K562 (cell line): Measurements from ENCODE around the gene EDN2. TPM values are rescaled to one million over a fixed set of nuclear protein-coding genes. Genes with fewer than 3 reads are reported as not detected.
A peak's percentile ranks its signal among the peaks of the same experiment; 100 is the strongest.

Experiments
- ATAC-seq: fragments of 200-7000 bp; cut with Tn5 transposase; 3 replicates; pipeline ENCODE4 v1.9.1; 2020; ENCODE audit warnings: moderate library complexity
- BruUV-seq: library from RNA; stranded (reverse); fragments of 400-500 nt; replicated peaks from 2 replicates; lab custom pipeline; 2021; lab: Mats Ljungman, UMichigan
- CTCF ChIA-PET: fragments of 300-600 bp; formaldehyde crosslinking; extraction: SDS; loops from one replicate; lab custom pipeline; 2021; ENCODE audit warnings: low intra/inter-chr PET ratio; lab: Yijun Ruan, JAX
- POLR2A ChIA-PET: fragments of 300-600, 350-650 bp; sonication (Branson Sonifier 250); formaldehyde crosslinking; extraction: SDS; loops from one replicate; lab custom pipeline; 2021; ENCODE audit warnings: antibody characterized with exemption, inconsistent platforms; lab: Yijun Ruan, JAX
- DNase-seq, 4 experiments: peaks; one replicate each; pipeline versions ENCODE4 v3.0.0 to v3.0.0-alpha.2; 2011 to 2018; ENCODE audit warnings: low spot score in 3 of 4, mixed read lengths in 3 of 4; ENCODE audit errors: extremely low read depth in 1 of 4
- FAIRE-seq: peaks from 2 replicates; lab custom pipeline; 2011; peaks lifted over from hg19 to GRCh38; lab: Jason Lieb, UNC
- H2AFZ ChIP-seq: 2 replicates; pipeline ENCODE4 v1.6.0; 2011; ENCODE audit warnings: low read depth, low read length, control low read depth, inconsistent platforms
- H3K27ac ChIP-seq: fragments of 200-600 bp; 3 replicates; pipeline ENCODE4 v1.8.0; 2011; ENCODE audit warnings: low read depth, mild to moderate bottlenecking, control low read depth, inconsistent platforms, low read length, moderate library complexity, mixed read lengths; ENCODE audit errors: extremely low read depth
- H3K27me3 ChIP-seq, 2 experiments: fragments of 300-600 bp in 1 of 2; 2 replicates in 1 of 2; 3 replicates in 1 of 2; pipeline versions ENCODE4 v1.6.0 to v1.8.0; 2011; ENCODE audit warnings: inconsistent platforms in 2 of 2, low read length in 2 of 2, mild to moderate bottlenecking in 1 of 2, mixed read lengths in 1 of 2, moderate library complexity in 1 of 2; ENCODE audit not compliant: control insufficient read depth in 2 of 2, insufficient read depth in 2 of 2
- H3K36me3 ChIP-seq: fragments of 300-600 bp; 3 replicates; pipeline ENCODE4 v1.8.0; 2011; ENCODE audit warnings: mild to moderate bottlenecking, low read length, inconsistent platforms; ENCODE audit not compliant: control insufficient read depth, insufficient read depth
- H3K4me1 ChIP-seq, 2 experiments: fragments of 200-600 bp in 1 of 2; replicated peaks in 1 of 2; 2 replicates in 1 of 2; 3 replicates in 1 of 2; pipeline versions ENCODE4 v1.5.1 to v1.8.0; 2011; ENCODE audit warnings: inconsistent platforms in 2 of 2, low read length in 2 of 2, mild to moderate bottlenecking in 1 of 2, mixed read lengths in 1 of 2, moderate library complexity in 1 of 2; ENCODE audit not compliant: control insufficient read depth in 2 of 2, insufficient read depth in 2 of 2
- H3K4me2 ChIP-seq: 2 replicates; pipeline ENCODE4 v1.6.1; 2011; ENCODE audit warnings: low read length, control low read depth, inconsistent platforms, mixed read lengths; ENCODE audit not compliant: insufficient read depth
- H3K4me3 ChIP-seq: fragments of 200-600 bp; sonication (generic), shearing (Covaris generic); 2 replicates; pipeline ENCODE4 v1.5.1; 2016; ENCODE audit warnings: control low read depth, inconsistent platforms
- H3K79me2 ChIP-seq: fragments of 200-600 bp; 3 replicates; pipeline ENCODE4 v1.8.0; 2011; ENCODE audit warnings: low read length, inconsistent platforms; ENCODE audit not compliant: control insufficient read depth, insufficient read depth
- H3K9ac ChIP-seq, 2 experiments: 2 replicates each; pipeline versions ENCODE4 v1.6.0 to v1.6.1; 2011; ENCODE audit warnings: low read depth in 2 of 2, low read length in 2 of 2, control low read depth in 1 of 2, inconsistent platforms in 1 of 2, mild to moderate bottlenecking in 1 of 2, mixed read lengths in 1 of 2; ENCODE audit not compliant: insufficient read depth in 1 of 2
- H3K9me1 ChIP-seq: one replicate; pipeline ENCODE4 v1.6.0; 2011; ENCODE audit warnings: inconsistent platforms, mild to moderate bottlenecking, low read length, moderate library complexity; ENCODE audit not compliant: control insufficient read depth, insufficient read depth
- H3K9me3 ChIP-seq: replicated peaks from 2 replicates; pipeline ENCODE4 v1.5.1; 2011; ENCODE audit warnings: low read depth, low read length, inconsistent platforms; ENCODE audit not compliant: control insufficient read depth, insufficient read depth
- H4K20me1 ChIP-seq: replicated peaks from 2 replicates; pipeline ENCODE4 v1.6.1; 2011; ENCODE audit warnings: low read length, inconsistent platforms, mixed read lengths; ENCODE audit not compliant: control insufficient read depth, insufficient read depth
- ARID3A ChIP-seq: IDR thresholded peaks from 2 replicates; pipeline ENCODE4 v1.6.1; 2012; ENCODE audit warnings: low read depth, low read length, improper control_type of control experiment, borderline replicate concordance
- CCNT2 ChIP-seq: IDR thresholded peaks from 2 replicates; pipeline ENCODE4 v1.6.1; 2011; ENCODE audit warnings: borderline replicate concordance, low read depth, mild to moderate bottlenecking, moderate library complexity, mixed read lengths, low read length; ENCODE audit not compliant: insufficient read length; ENCODE audit errors: extremely low read depth
- JUNB ChIP-seq: fragments of 450-650 bp; formaldehyde crosslinking; conservative IDR thresholded peaks from 2 replicates; pipeline ENCODE4 v1.4.0; 2020; ENCODE audit warnings: mild to moderate bottlenecking
- OTX1 ChIP-seq: fragments of 450-650 bp; formaldehyde crosslinking; IDR thresholded peaks from 2 replicates; pipeline ENCODE4 v1.4.0; 2022; ENCODE audit warnings: mild to moderate bottlenecking
- POLR2AphosphoS2 ChIP-seq: IDR thresholded peaks from 2 replicates; pipeline ENCODE4 v1.6.1; 2012; ENCODE audit warnings: low read length, improper control_type of control experiment
- POLR2G ChIP-seq: fragments of 200-400 bp; formaldehyde crosslinking; IDR thresholded peaks from 2 replicates; pipeline ENCODE4 v1.6.1; 2017; ENCODE audit warnings: low read depth, mild to moderate bottlenecking, antibody characterized with exemption, low read length, moderate library complexity
- SMARCE1 ChIP-seq: fragments of 450-650 bp; IDR thresholded peaks from 2 replicates; pipeline ENCODE4 v1.7.1; 2016; ENCODE audit warnings: mild to moderate bottlenecking
- WGBS: fragments of 100-300 bp; shearing (Covaris generic); methylation state at CpG from one replicate; pipeline ENCODE4 v1.1.6; 2016; ENCODE audit warnings: low coverage, mixed read lengths; ENCODE audit not compliant: insufficient coverage; ENCODE audit errors: missing lambda C conversion rate; 5-methylcytosine and 5-hydroxymethylcytosine counted together
- in situ Hi-C: fragments of 300-500 bp; cut with MboI; formaldehyde crosslinking; loops from 4 replicates; pipeline ENCODE4 v1.15.0; 2018; ENCODE audit warnings: inconsistent platforms, mixed read lengths
- intact Hi-C: fragments of 100-400 bp; cut with micrococcal nuclease; formaldehyde crosslinking; loops from 2 replicates; pipeline ENCODE4 v1.14.2; 2022
- polyA plus RNA-seq, 8 experiments: library from polyadenylated mRNA; depleted of rRNA in 4 of 8; stranded (reverse) in 5 of 8; unstranded in 3 of 8; fragments of >200 nt; fragmentation: Nextera tagmentation in 2 of 8; fragmentation: Illumina TruSeq in 1 of 8; extraction: Ambion mirVana in 2 of 8; extraction: Trizol in 1 of 8; gene quantifications; 2 replicates each; pipeline versions ENCODE4 v1.2.1 to v1.2.3, GENCODE V29; 2011 to 2014; ENCODE audit warnings: inconsistent platforms in 1 of 8, missing spikeins in 1 of 8
- total RNA-seq, 7 experiments: library from RNA; depleted of rRNA in 6 of 7; stranded (reverse); fragments of >200 nt in 6 of 7; fragmentation: Illumina TruSeq in 2 of 7; extraction: Trizol in 2 of 7; gene quantifications; 2 replicates each; pipeline versions ENCODE4 v1.2.1 to v1.2.3, GENCODE V29; 2011 to 2021; ENCODE audit warnings: low replicate concordance in 1 of 7
- TF ChIP-seq, protein P1 (sequence below): conservative IDR thresholded peaks from 2 replicates; pipeline ENCODE4 v1.6.1; 2011; ENCODE audit warnings: low read depth, mild to moderate bottlenecking, low read length; ENCODE audit not compliant: control insufficient read depth

The EDN2 gene
- total and polyA plus RNA-seq, 9 of the 15 experiments (the other 6 are each of a cell fraction or from before 2014, with no cell fraction given), result not detected

- ChIA-PET CTCF (interaction anchor here (0.6 kb wide), 1 partner anchor 165 kb away, joined by 3 read pairs; no protein-coding TSS in a partner anchor), POLR2A (interaction anchor here (0.6 to 2.0 kb wide), 3 partner anchors 7 to 207 kb away, joined by 4 to 7 read pairs (median 5); partner anchors contain the start of gene EDN2)
- ATAC-seq (no peak), FAIRE-seq (no peak), DNase-seq (no peak)
- Histone ChIP-seq H3K27me3 (peaks cover 42 to 69% of the 10 kb centered on the region in 2 experiments), H3K4me2 (no peak overlapping the region), H2AFZ (no peak overlapping the region), H3K27ac (no peak overlapping the region), H3K4me1 (no peaks in the 10 kb centered on the region), H4K20me1 (peaks cover 13% of the 10 kb centered on the region), H3K4me3 (no peak overlapping the region), H3K9ac (peak overlapping the region in 1 of 2 experiments; percentile 20; a peak in 1 of 4 replicates), H3K9me3 (no peaks in the 10 kb centered on the region), H3K9me1 (no peaks in the 10 kb centered on the region), H3K36me3 (no peaks in the 10 kb centered on the region), H3K79me2 (no peaks in the 10 kb centered on the region)
- in situ Hi-C loops (no loop called here), intact Hi-C loops (no loop called here)
- TF ChIP-seq JUNB (CRISPR knock-in tag) (no peak), SMARCE1 (no peak), POLR2AphosphoS2 (no peak), OTX1 (CRISPR knock-in tag) (no peak), POLR2G (no peak), CCNT2 (no peak), ARID3A (no peak)
- TF ChIP-seq, protein P1, sequence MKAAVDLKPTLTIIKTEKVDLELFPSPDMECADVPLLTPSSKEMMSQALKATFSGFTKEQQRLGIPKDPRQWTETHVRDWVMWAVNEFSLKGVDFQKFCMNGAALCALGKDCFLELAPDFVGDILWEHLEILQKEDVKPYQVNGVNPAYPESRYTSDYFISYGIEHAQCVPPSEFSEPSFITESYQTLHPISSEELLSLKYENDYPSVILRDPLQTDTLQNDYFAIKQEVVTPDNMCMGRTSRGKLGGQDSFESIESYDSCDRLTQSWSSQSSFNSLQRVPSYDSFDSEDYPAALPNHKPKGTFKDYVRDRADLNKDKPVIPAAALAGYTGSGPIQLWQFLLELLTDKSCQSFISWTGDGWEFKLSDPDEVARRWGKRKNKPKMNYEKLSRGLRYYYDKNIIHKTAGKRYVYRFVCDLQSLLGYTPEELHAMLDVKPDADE, result no peak
- WGBS, result 2% methylated on average over 11 of the region's 11 CpGs
- no TSS peak for BruUV-seq
Measured at GRCh38 chr1:41476807-41477361, 7.6 kb downstream of the EDN2 start.
